Heart left ventricle (tissue), 16 donors: Measurements from ENCODE around the gene BST2. TPM values are rescaled to one million over a fixed set of nuclear protein-coding genes. Genes with fewer than 3 reads are reported as not detected.

Experiments
- ATAC-seq, 4 donors: fragments of 200-7000 bp; cut with Tn5 transposase; one replicate each; pipeline ENCODE4 v1.9.1; 2020 to 2022; ENCODE audit warnings: moderate library complexity in 4 of 4, mild to moderate bottlenecking in 3 of 4, moderate number of reproducible peaks in 1 of 4
- DNase-seq, 5 donors: peaks; one replicate each; pipeline ENCODE4 v3.0.0-alpha.2; 2020
- H3K27ac ChIP-seq, 12 donors: fragments of 200-600 bp; sonication (generic) in 4 of 12; one replicate each; pipeline versions ENCODE4 v1.5.0 to v1.8.0; 2016 to 2022; ENCODE audit warnings: mild to moderate bottlenecking in 2 of 12
- H3K27me3 ChIP-seq, 9 donors: fragments of 200-600 bp; sonication (generic) in 2 of 9; one replicate each; pipeline versions ENCODE4 v1.5.1 to v1.8.0; 2016 to 2022; ENCODE audit warnings: mild to moderate bottlenecking in 3 of 9
- H3K36me3 ChIP-seq, 9 donors: fragments of 200-600 bp; sonication (generic) in 2 of 9; one replicate each; pipeline versions ENCODE4 v1.5.0 to v1.8.0; 2018 to 2022; ENCODE audit warnings: mild to moderate bottlenecking in 2 of 9
- H3K4me1 ChIP-seq, 12 donors: fragments of 200-600 bp; sonication (generic) in 4 of 12; one replicate each; pipeline versions ENCODE4 v1.5.0 to v1.8.0; 2016 to 2022; ENCODE audit warnings: mild to moderate bottlenecking in 3 of 12
- H3K4me3 ChIP-seq, 12 donors: fragments of 200-600 bp; sonication (generic) in 4 of 12; one replicate each; pipeline versions ENCODE4 v1.5.0 to v1.8.0; 2017 to 2022; ENCODE audit warnings: mild to moderate bottlenecking in 9 of 12, moderate library complexity in 4 of 12
- H3K9me3 ChIP-seq, 12 donors: fragments of 200-600 bp; sonication (generic) in 4 of 12; one replicate each; pipeline versions ENCODE4 v1.5.0 to v1.8.0; 2016 to 2022; ENCODE audit warnings: mild to moderate bottlenecking in 1 of 12
- CTCF ChIP-seq, 12 donors: fragments of 200-600 bp; sonication (generic) in 4 of 12; IDR thresholded peaks; one replicate each; pipeline versions ENCODE4 v1.5.0 to v1.8.0; 2018 to 2022; ENCODE audit warnings: antibody characterized with exemption in 12 of 12, mild to moderate bottlenecking in 5 of 12
- POLR2A ChIP-seq, 2 donors: fragments of 450-650 bp; IDR thresholded peaks; one replicate each; pipeline ENCODE4 v1.6.1; 2017; ENCODE audit warnings: antibody characterized with exemption in 2 of 2, mild to moderate bottlenecking in 2 of 2, moderate library complexity in 2 of 2
- WGBS, 4 donors: extraction: QIAGEN DNeasy Blood & Tissue Kit in 2 of 4; methylation state at CpG; one replicate each; pipeline versions ENCODE4 v1.1.5 to v1.1.7; 2013 to 2018; 5-methylcytosine and 5-hydroxymethylcytosine counted together
- intact Hi-C, 10 donors: fragments of 100-400 bp; cut with DNase I; formaldehyde crosslinking; loops; one replicate each; pipeline versions ENCODE4 v1.11.1 to v1.14.2; 2022
- polyA plus RNA-seq, 2 donors: library from polyadenylated mRNA; stranded (reverse); fragments of 200-250 nt; gene quantifications; one replicate each; pipeline ENCODE4 v1.2.3, GENCODE V29; 2013
- total RNA-seq, 9 donors: library from RNA; depleted of rRNA in 2 of 9; stranded (reverse); fragments of >200 nt in 2 of 9; fragmentation: NEBNext Ultra II Directional in 3 of 9; extraction: Animal tissue kit (Norgen Biotek cat#: 25700) in 3 of 9; gene quantifications; one replicate each; pipeline versions ENCODE4 v1.1.0 to v1.2.4, GENCODE V29; 2016 to 2023
- donor health status: ischemic (EF 13 %, LVEDD 7.1; RV severe dilation, severe dysfunction).
- donor health status: healthy with polysubstance abuse.
- donor health status: DM: no; HTN: yes; CAD: no.
- donor health status: DM: no; HTN: no; CAD: no.
- donor health status: ischemic (EF 25% LVEDD 6.9; RV normal size, moderate dysfunction).
- donor health status: ischemic (EF 25% LVEDD 5.7; RV mildly dilated, moderate dysfunction).
- donor health status: healthy.
- donor health status: DM: yes; HTN: yes; CAD: no.
- donor health status: ischemic (EF 35%, LVEDD 5.7; RV mildly dilated, moderate dysfunction).
- donor health status: nonischemic (EF 11% LVEDD 7.7; RV severe dilation, severe dysfunction).
- donor health status: DM: yes; HTN: yes; CAD: no.
- donor health status: PGD.
- donor health status: ischemic (EF 29% LVEDD 5.4; RV normal size, mild dysfunction).
- donor health status: nonischemic (EF 23%, LVEDD 6.1; RV moderate dilation, normal function).

Gene BST2
- total and polyA plus RNA-seq, 11 donors: 28.6 to 116 (median 49.4) TPM

DNA sequence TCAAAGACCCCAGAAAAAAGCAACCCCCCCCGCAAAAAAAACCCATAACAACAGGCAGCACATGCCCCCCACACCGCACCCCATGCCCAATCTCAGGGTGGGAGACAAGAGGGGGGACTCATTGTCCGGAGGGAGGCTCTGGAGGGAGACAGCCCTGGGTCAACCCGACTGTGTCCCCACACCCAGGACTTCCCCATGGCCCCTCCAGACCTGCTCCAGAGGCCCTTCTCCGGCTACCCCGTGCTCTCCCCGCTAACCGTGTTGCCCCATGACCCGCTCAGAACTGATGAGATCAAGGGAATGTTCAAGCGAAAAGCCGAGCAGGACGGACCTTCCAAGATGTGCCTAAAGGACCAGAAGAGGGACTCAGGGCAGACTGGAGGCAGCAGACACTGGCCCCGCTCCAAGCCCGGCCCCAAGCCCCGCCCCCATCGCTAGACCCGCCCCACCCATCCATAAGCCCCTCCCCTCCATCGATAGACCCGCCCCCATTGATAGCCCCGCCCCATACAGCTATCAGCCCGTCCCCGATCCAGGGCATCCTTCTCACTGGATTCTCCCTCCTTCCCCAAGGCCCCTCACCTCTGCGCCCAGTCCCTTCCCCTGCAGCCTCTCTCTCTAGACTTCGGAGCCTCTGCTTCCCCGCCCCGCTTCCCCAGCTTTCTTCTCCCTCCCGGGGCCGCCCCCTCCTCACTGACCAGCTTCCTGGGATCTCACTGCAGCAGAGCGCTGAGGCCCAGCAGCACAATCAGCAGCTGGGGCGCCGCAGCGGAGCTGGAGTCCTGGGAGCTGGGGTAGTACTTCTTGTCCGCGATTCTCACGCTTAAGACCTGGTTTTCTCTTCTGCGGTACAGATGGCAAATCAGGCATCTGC lies 2.2 kb downstream of the BST2 start:
- no peaks in the 10 kb centered on the region for H3K9me3 ChIP-seq
- intact Hi-C loops: no loop called here
- ATAC-seq (peak in 3 of 4 donors; percentile 29 to 49 (median 41)), DNase-seq (peak in 2 of 5 donors; percentile 49 to 65)
- H3K36me3 ChIP-seq: peaks cover 0 to 33% (median 3%) of the 10 kb centered on the region in 9 donors
- TF ChIP-seq POLR2A (IDR thresholded peaks at IDR 0.05) (no peak), CTCF (IDR thresholded peaks at IDR 0.05) (no peak)
- 36 to 53% (median 37%) methylated on average over 29 to 35 of the region's 36 CpGs for WGBS, 4 donors
- peaks cover 0 to 37% (median 7%) of the 10 kb centered on the region in 12 donors for H3K4me1 ChIP-seq
- H3K27me3 ChIP-seq: peaks cover 0 to 7% (median 0%) of the 10 kb centered on the region in 9 donors
- peak overlapping the region; percentile 44 to 83 (median 54) for H3K4me3 ChIP-seq
- H3K27ac ChIP-seq: peak overlapping the region in 11 of 12 donors; percentile 5 to 90 (median 83)

GRCh38 chr19:17401628-17402027 lies 3.8 kb downstream of the BST2 start:
- peaks cover 0 to 31% (median 3%) of the 10 kb centered on the region in 12 donors for H3K4me1 ChIP-seq
- ATAC-seq (no peak), DNase-seq (no peak)
- peaks cover 0 to 40% (median 3%) of the 10 kb centered on the region in 9 donors for H3K36me3 ChIP-seq
- 51 to 75% (median 67%) methylated on average over 6 of the region's 6 CpGs for WGBS, 4 donors
- H3K27me3 ChIP-seq: peaks cover 0 to 7% (median 0%) of the 10 kb centered on the region in 9 donors
- intact Hi-C loops: no loop called here
- TF ChIP-seq CTCF (IDR thresholded peaks at IDR 0.05) (no peak), POLR2A (IDR thresholded peaks at IDR 0.05) (no peak)
- no peaks in the 10 kb centered on the region for H3K9me3 ChIP-seq
- no peak overlapping the region for H3K4me3 ChIP-seq
- H3K27ac ChIP-seq: peak overlapping the region in 3 of 12 donors; percentile 5 to 34 (median 29)

- H3K9me3 ChIP-seq: no peaks in the 10 kb centered on the region
- peaks cover 0 to 16% (median 2%) of the 10 kb centered on the region in 9 donors for H3K27me3 ChIP-seq
- no peak overlapping the region for H3K4me3 ChIP-seq
- intact Hi-C loops: loop anchor here in 3 of 10 donors (5.0 to 10.0 kb wide), 2 partner anchors 66 to 68 kb away; partner anchors contain the start of gene NXNL1 (in 2 of the 3)
- no peak for DNase-seq
- H3K36me3 ChIP-seq: peaks cover 0 to 40% (median 3%) of the 10 kb centered on the region in 9 donors
- no peak for TF ChIP-seq CTCF (IDR thresholded peaks at IDR 0.05)
- no peak for TF ChIP-seq POLR2A (IDR thresholded peaks at IDR 0.05)
- H3K4me1 ChIP-seq: peaks cover 0 to 26% (median 3%) of the 10 kb centered on the region in 12 donors
- H3K27ac ChIP-seq: no peak overlapping the region
- ATAC-seq: no peak
- 44 to 48% (median 45%) methylated on average over 8 of the region's 8 CpGs for WGBS, 4 donors
Observed at GRCh38 chr19:17398902-17399527, 6.4 kb downstream of the BST2 start.
